Dermis blood vessel endothelial cell (primary cell): ENCODE results near the gene SPAG16. TPM values are rescaled to one million over a fixed set of nuclear protein-coding genes. Genes with fewer than 3 reads are reported as not detected.
"Not testable (repeated sequence)": the region's sequence is repeated elsewhere in the genome, so short reads cannot be mapped to it uniquely, and the experiment has no call there.

Source experiments
- DNase-seq: peaks from one replicate; pipeline ENCODE4 v3.0.0; 2010
- total RNA-seq: library from RNA; depleted of rRNA; stranded (reverse); fragments of >200 nt; gene quantifications from 2 replicates; pipeline ENCODE4 v1.2.3, GENCODE V29; 2014

Gene SPAG16
- total RNA-seq, 1 donor from 2014 or later = 10.6 TPM

DNA sequence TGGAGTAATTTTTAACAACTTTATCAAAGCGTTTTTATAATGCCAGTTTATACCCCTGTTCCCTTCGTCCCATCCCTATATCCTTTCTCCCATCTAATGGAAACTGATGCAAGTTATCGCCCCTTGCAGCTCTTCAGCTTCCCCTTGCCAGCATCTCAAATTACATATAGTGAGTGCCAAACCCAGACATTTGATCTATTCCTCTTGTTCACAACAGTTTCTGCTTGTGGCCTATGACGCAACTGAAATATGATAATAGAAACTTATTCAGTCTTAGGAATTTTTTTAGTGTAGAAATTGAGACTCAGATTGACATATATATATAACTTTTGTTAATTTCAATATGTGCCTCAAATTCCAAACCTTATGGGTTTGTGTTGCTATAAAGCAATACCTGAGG is 564.4 kb downstream of the SPAG16 start:
- no peak for DNase-seq

DNA sequence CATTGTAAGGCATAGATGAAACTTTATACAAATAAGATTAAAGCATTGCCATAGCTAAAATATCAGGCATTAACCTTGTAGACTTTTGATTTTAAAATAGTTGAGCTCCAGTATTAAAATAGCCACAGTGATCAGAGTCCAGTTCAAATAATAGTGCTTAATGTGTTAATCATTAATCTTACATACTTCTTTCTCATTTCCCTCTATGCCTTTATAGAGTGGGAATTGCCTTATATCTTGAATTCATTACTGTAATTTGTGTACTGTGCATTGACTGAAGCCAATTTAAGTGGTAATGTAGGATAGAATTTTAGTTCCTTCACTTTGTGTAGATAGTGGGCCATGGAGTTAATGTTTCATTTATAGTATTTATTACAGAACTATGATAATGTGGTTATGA is 577.4 kb downstream of the SPAG16 start:
- no peak for DNase-seq

DNA sequence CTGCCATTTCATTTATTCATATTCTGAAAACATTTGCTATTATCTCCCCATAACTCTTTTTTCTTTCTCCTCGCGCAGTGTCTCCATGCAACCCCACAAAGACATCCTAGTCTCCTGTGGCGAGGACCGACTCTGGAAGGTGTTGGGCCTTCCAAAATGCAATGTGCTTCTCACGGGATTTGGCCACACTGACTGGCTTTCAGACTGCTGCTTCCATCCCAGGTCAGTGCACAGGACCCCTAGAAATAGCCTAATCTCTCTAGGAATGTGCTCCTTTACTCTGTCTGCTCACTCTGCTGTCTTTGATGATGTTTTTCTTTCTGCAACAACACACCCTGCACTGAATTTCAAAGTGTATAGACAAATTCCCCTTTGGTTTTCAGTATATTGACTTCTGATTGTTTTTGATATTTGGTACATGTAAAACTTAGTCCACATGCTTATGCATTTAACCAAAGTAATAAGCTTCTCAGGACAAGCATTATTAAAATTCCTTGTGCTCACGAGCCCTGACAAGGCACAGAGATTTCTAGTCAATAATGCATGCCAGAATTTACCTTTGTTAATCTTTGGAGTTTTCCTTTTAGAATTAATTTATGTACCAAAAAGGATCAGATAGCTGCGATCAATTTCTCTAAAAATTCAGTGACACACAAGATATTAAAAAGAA is 578.3 kb downstream of the SPAG16 start:
- no peak for DNase-seq

DNA sequence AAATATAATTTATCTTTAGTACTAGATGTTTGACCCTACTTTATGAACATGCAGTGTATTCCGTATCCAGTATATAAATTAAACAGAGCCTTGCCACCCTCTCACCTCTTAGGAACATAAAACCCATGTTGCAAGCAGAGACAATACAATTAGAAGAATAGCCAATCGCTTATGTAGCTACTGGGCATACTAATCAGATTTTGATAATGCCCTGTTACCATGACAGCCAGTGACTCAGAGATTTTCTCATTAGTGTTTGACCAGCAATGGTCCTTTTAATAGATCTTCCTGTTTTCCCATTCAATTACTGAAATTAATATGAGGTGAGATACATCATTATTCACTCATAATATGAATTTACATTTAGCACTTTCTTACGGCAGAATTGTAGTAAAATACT is 579.3 kb downstream of the SPAG16 start:
- DNase-seq = no peak

DNA sequence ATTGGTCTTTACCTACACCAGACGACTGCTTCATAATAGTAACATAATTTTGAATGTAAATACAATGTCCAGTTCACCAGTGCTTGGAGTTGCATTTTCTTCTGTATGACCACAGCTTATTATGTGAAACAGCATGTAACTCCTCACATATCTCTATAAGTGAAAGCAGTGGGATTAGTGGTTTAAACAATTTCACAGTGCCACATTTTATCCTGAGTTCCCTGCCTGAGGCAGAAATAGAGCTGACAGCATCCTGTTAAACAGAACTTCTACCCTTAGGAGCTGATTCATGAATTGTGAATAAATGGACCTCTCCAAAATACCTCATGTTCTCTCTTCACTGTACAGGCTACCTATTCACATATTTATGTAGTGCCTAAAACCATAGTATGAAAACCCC is 584.3 kb downstream of the SPAG16 start:
- no peak for DNase-seq

DNA sequence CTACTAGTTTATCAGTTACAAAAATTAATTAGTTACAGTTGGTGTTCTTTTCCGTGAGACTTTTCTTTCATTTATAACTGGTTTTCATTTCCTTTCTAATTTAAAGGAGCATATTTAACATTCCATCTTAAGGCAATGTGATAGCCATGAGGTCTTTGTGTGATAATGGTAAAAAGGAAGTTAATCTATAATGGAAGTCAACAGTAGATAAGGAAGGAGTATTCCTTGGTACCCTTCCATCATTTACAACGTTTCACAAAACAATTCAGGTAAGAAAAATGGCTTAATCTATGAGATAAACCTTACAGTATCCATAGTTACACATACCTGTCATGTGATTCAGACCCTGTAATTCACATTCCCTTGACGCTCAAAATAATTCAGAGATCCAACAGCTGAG is 601.2 kb downstream of the SPAG16 start:
- no peak for DNase-seq

DNA sequence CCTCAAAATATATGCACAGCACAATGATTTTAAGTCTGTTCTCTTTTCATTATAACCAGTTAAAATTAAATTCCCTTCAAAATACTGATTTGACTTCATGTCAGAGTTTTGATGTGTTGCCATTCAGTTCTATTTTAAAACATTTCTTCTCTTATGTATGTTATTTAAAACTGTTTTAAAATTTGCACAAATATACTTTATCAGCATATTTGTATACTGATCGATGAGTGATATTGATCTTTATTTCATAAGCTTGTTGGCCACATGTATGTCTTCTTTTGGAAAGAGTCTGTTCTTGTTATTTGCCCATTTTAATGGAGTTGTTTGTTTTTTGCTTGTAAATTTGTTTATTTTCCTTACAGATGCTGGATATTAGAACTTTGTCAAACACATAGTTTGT is 630.2 kb downstream of the SPAG16 start:
- DNase-seq = no peak

DNA sequence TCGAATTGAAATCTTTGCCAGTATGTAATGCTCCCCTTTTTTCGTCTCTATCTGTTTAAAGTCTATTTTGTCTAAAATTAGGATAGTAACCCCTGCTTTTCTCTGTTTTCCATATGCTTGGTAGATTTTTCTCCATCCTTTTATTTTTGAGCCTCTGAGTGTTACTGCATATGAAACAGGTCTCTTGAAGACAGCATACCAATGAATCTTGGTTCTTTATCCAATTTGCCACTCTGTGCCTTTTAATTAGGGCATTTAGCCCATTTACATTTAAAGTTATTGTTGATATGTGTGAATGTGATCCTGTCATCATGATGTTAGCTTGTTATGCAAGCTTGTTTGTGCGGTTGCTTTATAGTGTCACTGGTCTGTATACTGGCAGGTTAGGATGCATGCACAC is 635.8 kb downstream of the SPAG16 start:
- DNase-seq = no peak

DNA sequence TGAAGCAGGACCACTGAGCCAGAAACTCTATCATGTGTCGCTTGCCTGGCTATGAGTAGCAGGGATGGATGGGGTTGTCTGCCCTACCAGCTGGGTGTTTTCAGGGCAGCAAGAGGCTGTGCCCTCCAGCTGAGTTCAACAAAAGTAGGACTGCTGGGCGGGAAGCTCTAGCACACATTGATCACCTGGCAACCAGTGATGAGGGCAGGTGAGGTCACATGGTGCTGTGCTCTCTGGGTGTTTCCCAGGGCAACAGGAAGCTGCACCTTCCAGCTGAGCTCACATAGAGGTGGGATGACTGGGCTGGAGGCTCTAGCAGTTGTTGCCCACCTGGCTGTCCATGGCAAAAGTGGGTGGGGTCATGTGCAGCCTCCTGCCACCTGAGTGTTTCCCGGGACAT is 639.3 kb downstream of the SPAG16 start:
- no peak for DNase-seq

DNA sequence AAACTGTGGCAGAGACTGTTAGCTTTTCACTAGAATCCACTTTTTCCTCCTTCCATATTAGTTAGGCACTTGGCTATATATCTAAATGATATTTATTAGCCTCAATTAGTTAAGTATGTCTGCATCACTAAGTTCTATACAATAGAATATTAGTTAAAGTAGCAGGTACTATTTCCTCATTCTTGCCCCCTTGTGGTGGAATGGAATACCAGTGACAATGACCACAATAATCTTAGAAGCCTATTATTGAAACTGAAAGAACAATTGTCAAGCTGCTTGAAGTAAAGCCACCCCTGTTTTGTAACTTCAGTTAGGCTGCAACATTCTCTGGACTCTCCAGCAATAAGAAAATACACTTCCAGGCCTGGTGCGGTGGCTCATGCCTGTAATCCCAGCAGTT is 650.3 kb downstream of the SPAG16 start:
- DNase-seq = peak; percentile 12

DNA sequence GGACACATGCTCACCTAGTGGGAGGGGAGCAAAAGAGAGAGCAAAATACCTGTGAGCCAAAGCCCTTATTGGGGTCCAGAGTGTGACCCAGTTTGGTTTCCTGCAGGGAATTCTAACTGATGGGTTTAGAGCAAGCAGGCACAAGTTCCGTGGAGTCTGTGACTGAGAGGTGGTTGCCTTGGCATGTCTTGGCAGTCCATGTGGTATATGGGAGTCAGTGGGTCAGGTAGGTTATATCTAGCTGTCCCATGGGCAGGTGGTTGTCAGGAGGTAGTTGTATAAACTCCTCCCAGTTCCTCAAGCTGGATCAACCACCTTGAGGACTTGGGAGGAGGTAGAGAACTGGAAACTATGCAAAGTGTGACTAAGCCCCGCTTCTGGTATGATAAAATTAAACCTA is 673.8 kb downstream of the SPAG16 start:
- no peak for DNase-seq

DNA sequence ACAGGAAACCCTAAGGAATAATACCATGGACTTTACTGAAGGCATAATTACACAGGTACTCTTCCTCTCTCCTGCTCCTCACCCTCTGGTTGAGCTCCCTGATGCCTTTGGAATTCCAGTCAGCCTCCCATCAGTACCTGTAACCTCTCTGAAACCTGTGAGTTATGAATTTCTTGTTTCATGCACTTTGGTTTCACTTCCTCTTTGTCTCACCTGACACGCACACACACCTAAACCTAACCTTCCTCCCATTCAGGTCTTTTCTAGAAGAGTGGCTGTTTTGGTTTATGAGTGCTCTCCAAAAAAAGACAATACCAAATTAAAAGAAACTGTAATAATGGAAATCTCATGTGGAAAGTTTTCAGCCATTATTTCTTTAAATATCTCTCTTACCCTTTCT is 675.3 kb downstream of the SPAG16 start:
- DNase-seq = no peak

DNA sequence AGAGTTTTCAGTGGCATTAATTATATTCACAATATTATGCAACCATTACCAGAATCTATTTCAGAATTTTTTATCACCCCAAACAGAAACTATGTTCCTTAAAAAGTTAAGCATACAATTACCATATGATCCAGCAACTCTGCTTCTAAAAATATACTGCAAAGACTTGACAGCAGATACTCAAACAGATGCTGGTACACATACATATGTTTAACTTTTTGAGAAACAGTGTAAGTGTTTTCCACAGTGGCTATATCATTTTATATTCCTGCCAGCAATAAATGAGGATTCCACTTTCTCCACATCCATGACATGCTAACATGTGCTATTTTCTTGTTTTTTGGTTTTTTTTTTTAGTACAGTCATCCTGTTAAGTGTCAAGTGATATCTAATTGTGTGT is 687.3 kb downstream of the SPAG16 start:
- no peak for DNase-seq

DNA sequence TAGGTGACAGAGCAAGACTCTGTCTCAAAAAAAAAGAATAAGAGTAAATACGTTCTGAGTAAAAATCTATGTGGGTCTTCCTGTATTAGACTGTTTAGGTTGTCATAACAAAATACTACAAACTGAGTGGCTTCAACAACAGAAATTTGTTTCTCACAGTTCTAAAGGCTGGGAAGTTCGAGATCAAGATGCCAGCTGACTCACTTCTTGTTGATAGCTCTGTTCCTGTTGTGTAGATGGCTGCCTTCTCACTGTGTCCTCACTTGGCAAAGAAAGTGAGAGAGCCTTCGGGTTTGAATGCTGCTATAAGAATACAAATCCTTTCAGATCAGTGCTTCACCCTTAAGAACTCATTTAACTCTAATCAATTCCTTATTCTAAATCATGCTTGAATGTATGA is 696.6 kb downstream of the SPAG16 start:
- peak; percentile 28 for DNase-seq

DNA sequence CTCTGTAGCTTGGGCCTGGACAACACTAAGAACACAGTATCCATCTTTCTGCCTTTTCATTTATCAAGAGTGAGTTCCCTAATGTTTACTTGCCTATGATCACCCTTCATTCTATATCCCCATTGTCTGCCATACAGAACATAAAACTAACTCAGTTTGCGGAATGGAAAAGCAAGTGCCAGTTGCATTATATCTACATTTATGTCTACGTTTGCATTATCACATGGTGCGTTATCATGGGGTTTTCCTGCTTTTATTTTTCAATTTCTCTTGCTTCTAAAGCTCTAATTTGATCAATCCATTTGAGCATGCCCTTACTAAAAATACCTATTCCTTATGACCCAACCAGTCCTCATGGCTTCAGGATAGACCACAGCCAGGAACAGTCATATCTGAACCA is 704.9 kb downstream of the SPAG16 start:
- no peak for DNase-seq

DNA sequence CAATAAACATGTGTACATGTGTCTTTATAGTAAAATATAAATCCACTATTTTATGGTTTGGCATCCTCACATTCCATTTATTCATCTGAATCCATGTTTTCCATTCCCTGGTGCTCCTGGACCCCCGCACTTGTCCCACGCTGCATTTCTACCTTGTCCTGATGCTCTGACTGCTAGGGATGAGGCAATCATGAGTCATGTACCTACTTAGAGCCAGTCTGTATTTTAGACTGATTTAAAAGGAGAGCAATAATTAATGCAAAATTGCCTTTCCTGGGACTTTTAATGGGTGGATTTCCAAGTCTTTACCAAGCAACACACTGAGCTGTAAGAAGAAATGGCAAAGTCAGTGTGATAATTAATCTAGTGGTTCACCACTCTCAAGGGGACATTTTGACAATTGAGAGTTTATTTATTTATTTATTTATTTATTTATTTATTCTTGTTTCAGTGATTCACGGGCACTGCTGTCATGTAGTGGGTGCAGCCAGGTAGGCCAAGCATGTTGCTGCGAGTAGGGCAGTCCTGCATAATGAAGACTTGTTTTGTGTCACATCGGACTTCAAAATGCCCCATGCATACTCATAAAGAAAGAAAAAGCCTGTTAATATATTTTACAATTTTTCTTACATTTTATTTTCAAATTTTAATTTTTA is 707.3 kb downstream of the SPAG16 start:
- no peak for DNase-seq

DNA sequence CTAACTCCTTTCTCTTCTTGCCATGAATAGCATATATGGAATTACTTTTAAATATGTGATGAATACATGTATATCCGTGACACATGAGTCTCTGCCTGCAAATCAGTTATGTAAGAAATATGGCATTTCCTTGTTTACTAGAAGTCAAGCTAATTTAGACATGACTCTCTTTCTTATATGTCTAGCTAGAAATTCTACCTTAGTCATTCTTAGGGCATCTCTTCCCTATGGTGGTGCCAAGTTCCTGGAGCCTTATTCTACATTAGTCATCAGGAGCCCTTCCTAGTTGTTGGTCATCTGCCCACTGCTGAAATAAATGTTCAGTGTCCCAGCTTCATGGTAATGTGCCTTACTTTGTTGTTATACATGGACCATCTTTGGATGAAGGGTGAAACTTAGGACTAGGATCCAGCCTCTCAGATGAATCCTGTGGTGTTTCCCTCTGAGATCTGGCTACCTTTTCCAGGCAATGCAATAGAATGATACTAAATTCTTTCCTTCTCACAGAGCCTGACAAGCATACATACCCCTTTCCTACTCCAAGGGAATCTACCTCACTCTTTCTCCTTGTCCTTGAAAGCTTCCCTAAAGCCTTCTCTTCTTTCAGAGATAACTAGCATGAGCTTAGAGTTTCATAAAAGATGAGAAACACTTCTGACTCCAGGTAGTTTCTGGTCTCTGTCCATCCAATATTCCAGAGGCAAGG is 711.3 kb downstream of the SPAG16 start:
- DNase-seq = peak; percentile 23

DNA sequence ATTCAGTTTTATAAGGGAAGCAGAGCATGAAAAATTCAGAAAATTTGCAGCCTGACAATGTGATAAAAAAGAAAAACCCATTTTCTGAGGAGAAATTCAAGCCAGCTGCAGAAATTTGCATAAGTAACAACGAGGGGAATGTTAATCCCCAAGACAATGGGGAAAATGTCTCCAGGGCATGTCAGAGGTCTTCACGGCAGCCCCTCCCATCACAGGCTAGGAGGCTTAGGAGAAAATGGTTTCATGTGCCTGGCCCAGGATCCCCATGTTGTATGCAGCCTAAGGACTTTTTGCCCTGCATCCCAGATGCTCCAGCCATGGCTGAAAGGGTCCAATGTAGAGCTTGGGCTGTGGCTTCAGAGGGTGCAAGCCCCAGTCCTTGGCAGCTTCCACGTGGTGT is 714.7 kb downstream of the SPAG16 start:
- DNase-seq = not testable (repeated sequence)

DNA sequence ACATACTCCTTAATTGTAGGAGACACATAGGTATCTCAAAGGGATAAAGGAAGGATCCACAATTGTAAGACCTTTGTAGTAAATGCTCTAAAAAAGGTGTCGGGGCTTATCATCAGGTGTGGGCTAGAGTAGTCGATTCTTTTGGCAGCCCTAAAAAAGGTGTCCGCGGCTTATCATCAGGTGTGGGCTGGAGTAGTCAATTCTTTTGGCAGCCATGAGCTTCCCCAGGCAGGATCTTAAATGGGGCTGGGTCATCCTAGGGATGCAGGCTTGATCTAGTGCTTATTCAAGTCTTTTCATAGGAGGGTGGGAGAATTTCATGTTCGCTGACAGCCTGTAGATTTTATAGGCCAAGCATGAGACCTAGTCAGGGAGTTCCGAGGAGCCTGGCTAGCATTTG is 720.2 kb downstream of the SPAG16 start:
- no peak for DNase-seq

DNA sequence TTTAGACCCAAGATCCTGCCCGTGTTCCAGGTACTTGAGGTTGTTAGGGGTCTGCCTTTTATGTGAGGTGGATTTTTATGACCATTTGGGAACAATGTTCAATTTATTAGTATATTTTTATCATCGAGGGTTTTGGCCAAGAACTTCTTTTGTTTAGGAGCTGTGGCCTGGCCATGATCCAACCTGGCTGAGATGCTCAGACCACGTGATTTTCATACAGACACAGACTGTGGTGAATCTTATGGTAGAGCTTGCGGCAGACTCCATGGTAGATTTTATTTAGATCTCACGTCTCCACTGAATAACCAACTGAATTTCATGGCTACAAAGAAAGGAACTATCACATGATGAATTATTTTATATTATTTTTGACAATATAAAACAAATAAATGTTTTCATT is 721.1 kb downstream of the SPAG16 start:
- DNase-seq = peak; percentile 1

DNA sequence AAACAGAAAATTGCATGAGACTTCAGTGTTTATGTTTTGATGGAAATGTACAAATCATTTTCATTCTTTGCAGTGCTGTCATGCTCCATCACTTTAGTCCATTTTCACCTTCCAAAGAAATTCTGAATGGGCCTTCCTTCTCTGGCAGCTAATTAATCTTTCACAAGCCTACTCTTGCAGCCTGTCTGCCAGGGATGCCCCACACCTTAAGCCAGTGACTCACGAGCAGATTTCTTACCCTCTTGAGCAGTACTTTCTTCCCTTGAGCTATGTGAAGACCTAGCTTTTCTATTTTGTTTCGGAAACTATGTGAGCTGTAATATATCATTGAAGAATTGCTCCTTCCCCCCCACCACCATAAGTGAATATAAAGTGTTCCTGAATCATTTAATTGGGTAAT is 722.3 kb downstream of the SPAG16 start:
- no peak for DNase-seq

DNA sequence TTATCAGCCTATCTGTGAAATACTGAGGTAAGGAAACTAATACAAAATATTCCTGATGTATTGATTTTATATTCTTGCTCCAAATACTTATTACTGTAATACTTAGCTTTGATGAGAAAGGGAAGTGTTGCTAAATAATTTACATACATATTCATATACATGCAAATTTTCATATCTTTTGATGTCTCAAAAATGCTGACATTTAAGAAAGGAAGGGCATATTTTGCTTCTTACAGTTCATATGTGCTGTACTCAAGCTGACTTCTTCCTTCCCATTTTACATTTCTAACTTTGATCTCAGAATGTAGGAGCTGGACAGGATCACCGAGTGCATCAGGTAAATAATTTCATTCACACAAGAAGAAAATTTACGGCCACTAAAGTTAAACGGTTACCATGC is 727.4 kb downstream of the SPAG16 start:
- DNase-seq = no peak

DNA sequence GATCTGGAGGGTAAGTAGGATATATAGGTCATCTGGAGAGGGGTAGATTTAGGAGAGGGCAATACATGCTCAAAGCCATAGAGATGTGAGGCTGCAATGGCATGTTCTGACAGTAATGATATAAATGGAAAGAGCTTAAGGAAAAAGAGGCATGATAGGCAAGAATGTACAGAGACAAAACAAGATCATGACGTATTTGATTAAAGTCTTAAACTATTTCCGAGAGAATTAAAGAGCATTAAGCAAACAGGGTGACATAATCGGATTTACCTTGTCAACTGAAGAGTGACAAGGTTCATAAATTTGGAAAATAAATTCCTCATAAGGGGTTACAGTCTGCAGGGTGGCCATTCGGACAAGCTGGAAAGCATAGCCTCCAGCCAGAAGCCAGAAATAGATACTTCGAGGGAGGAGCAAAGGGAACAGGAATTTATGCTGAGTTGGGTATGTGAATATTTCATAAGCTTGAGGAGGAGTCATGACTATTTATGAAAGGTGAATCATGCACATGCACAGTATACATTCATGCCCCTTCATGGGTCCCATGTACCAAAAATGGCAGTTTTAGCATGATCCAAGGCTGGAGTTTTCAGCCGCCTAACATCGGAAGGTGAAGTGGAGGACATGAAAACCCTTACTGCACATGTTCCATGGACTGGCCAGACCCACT is 730.4 kb downstream of the SPAG16 start:
- no peak for DNase-seq
